HEK293 (cell line): Measurements from ENCODE around the gene SCAMP3.
"Not testable (repeated sequence)": the region's sequence is repeated elsewhere in the genome, so short reads cannot be mapped to it uniquely, and the experiment has no call there.

Experiments used
- CTCF ChIA-PET: fragments of 350-600 bp; formaldehyde crosslinking; extraction: SDS; loops from one replicate; lab custom pipeline; 2021; ENCODE audit warnings: antibody characterized with exemption; lab: Yijun Ruan, JAX
- POLR2A ChIA-PET: fragments of 300-600 bp; formaldehyde crosslinking; extraction: SDS; loops from one replicate; lab custom pipeline; 2020; ENCODE audit warnings: antibody characterized with exemption, inconsistent platforms; lab: Yijun Ruan, JAX
- H3K27ac ChIP-seq: fragments of 200-500 bp; sonication (Bioruptor generic); 2 replicates; pipeline ENCODE4 v1.5.1; 2014; ENCODE audit warnings: low read depth, low read length, control low read depth, inconsistent platforms; ENCODE audit errors: extremely low read depth
- H3K36me3 ChIP-seq, 2 experiments: fragments of 200-500 bp in 1 of 2; sonication (Bioruptor generic) in 1 of 2; 1 replicate in 1 of 2; 2 replicates in 1 of 2; pipeline ENCODE4 v1.5.1; 2014 to 2017; ENCODE audit warnings: inconsistent platforms in 2 of 2, low read length in 2 of 2; ENCODE audit not compliant: control insufficient read depth in 2 of 2, insufficient read depth in 1 of 2
- H3K4me1 ChIP-seq: fragments of 200-500 bp; sonication (Bioruptor generic); 2 replicates; pipeline ENCODE4 v1.5.1; 2014; ENCODE audit warnings: mild to moderate bottlenecking, low read length, inconsistent platforms; ENCODE audit not compliant: control insufficient read depth, insufficient read depth
- H3K4me3 ChIP-seq: 2 replicates; pipeline ENCODE4 v1.5.1; 2011; ENCODE audit warnings: low read depth, mild to moderate bottlenecking, control low read depth, low read length, moderate library complexity
- H3K9me3 ChIP-seq: fragments of 200-500 bp; sonication (Bioruptor generic); 2 replicates; pipeline ENCODE4 v1.5.1; 2014; ENCODE audit warnings: low read depth, low read length, inconsistent platforms; ENCODE audit not compliant: control insufficient read depth, insufficient read depth
- GLIS2 ChIP-seq: fragments of 450-650 bp; formaldehyde crosslinking; IDR thresholded peaks from 2 replicates; pipeline ENCODE4 v1.5.1; 2016; ENCODE audit warnings: missing biosample characterization, missing genetic modification characterization
- PRDM1 ChIP-seq: fragments of 450-650 bp; formaldehyde crosslinking; IDR thresholded peaks from 2 replicates; pipeline ENCODE4; 2016; ENCODE audit warnings: missing biosample characterization, missing genetic modification characterization
- RBAK ChIP-seq: fragments of 450-650 bp; formaldehyde crosslinking; IDR thresholded peaks from 2 replicates; pipeline ENCODE4 v1.5.1; 2016; ENCODE audit warnings: missing biosample characterization, missing genetic modification characterization
- ZBTB17 ChIP-seq: fragments of 450-650 bp; formaldehyde crosslinking; IDR thresholded peaks from 2 replicates; pipeline ENCODE4 v1.5.1; 2016; ENCODE audit warnings: missing biosample characterization, missing genetic modification characterization
- ZNF138 ChIP-seq: fragments of 450-650 bp; formaldehyde crosslinking; IDR thresholded peaks from 2 replicates; pipeline ENCODE4 v1.5.1; 2016; ENCODE audit warnings: missing biosample characterization, missing genetic modification characterization, borderline replicate concordance
- ZNF155 ChIP-seq: fragments of 450-650 bp; formaldehyde crosslinking; IDR thresholded peaks from 2 replicates; pipeline ENCODE4 v1.5.1; 2016; ENCODE audit warnings: missing biosample characterization, missing genetic modification characterization
- ZNF223 ChIP-seq: fragments of 450-650 bp; formaldehyde crosslinking; IDR thresholded peaks from 2 replicates; pipeline ENCODE4 v1.5.1; 2016; ENCODE audit warnings: missing biosample characterization, missing genetic modification characterization
- ZNF510 ChIP-seq: fragments of 450-650 bp; formaldehyde crosslinking; IDR thresholded peaks from 2 replicates; pipeline ENCODE4 v1.5.1; 2018; ENCODE audit warnings: mild to moderate bottlenecking, missing genetic modification characterization, missing biosample characterization; ENCODE audit not compliant: insufficient replicate concordance
- ZNF514 ChIP-seq: fragments of 450-650 bp; formaldehyde crosslinking; IDR thresholded peaks from 2 replicates; pipeline ENCODE4 v1.5.1; 2016; ENCODE audit warnings: missing biosample characterization, missing genetic modification characterization
- ZNF530 ChIP-seq: fragments of 450-650 bp; formaldehyde crosslinking; IDR thresholded peaks from 2 replicates; pipeline ENCODE4 v1.5.1; 2016; ENCODE audit warnings: low read depth, missing biosample characterization, missing genetic modification characterization
- ZNF544 ChIP-seq: fragments of 450-650 bp; formaldehyde crosslinking; IDR thresholded peaks from 2 replicates; pipeline ENCODE4 v1.5.0; 2017; ENCODE audit warnings: missing biosample characterization, missing genetic modification characterization
- ZNF548 ChIP-seq: fragments of 450-650 bp; formaldehyde crosslinking; IDR thresholded peaks from 2 replicates; pipeline ENCODE4 v1.5.1; 2016; ENCODE audit warnings: missing biosample characterization, missing genetic modification characterization
- ZNF776 ChIP-seq: fragments of 450-650 bp; formaldehyde crosslinking; IDR thresholded peaks from 2 replicates; pipeline ENCODE4 v1.5.0; 2017; ENCODE audit warnings: missing biosample characterization, missing genetic modification characterization, borderline replicate concordance
- ZNF791 ChIP-seq: fragments of 450-650 bp; formaldehyde crosslinking; IDR thresholded peaks from 2 replicates; pipeline ENCODE4 v1.5.1; 2016; ENCODE audit warnings: missing biosample characterization, missing genetic modification characterization
- ZNF792 ChIP-seq: fragments of 450-650 bp; formaldehyde crosslinking; IDR thresholded peaks from 2 replicates; pipeline ENCODE4 v1.5.1; 2016; ENCODE audit warnings: missing biosample characterization, missing genetic modification characterization
- TF ChIP-seq, protein P1 (sequence below): fragments of 450-650 bp; formaldehyde crosslinking; IDR thresholded peaks from 2 replicates; pipeline ENCODE4 v1.5.1; 2016; ENCODE audit warnings: missing biosample characterization, missing genetic modification characterization

The SCAMP3 gene

DNA sequence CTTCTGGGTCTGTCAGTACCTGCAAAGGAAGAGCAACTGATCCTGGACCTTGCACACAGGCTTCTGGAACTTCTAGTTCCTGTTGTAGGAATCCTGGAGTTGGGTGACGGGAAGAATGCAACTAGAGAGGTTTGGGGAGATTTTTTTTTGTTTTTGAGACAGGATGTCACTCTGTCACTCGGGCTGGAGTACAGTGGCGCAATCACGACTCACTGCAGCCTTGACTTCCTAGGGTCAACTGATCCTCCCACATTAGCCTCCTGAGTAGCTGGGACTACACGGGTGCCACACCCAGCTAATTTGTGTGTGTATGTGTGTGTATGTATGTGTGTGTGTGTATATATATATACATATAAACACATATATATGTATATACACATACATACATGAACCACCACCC is 25.7 kb downstream of the SCAMP3 start:
- POLR2A ChIA-PET, result no interaction called here

DNA sequence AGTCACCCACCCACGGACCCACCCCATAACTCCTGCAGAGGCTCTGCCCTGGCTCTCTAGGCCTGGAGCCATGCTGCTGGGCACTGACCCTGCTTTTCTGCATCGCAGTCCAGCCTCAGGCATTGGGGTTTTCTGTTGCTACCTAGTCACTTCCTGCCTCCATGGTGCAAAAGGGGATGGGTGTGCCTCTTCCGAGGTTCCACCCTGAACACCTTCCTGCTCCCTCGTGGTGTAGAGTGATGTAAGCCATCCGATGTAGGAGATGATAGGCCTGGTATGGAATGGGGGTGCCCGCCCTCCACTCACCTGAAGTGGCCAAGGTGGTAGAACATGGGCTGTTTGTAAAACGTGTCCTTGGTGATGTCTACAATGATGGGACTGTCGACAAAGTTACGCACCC is 26.8 kb downstream of the SCAMP3 start:
- CTCF ChIA-PET, POLR2A ChIA-PET: not testable (repeated sequence)
- peaks cover 0 to 40% of the 10 kb centered on the region in 2 experiments; a peak in 2 of 3 replicates for H3K36me3 ChIP-seq

More for the DNA sequence above, 25.7 kb downstream of the SCAMP3 start:
- CTCF ChIA-PET, result interaction anchor here (0.6 to 1.0 kb wide), 3 partner anchors 10 to 71 kb away, joined by 3 to 5 read pairs (median 3); partner anchors contain the start of gene HCN3
- no peak for TF ChIP-seq PRDM1 (tag by site-specific recombination)
- TF ChIP-seq GLIS2 (tag by site-specific recombination), result no peak
- TF ChIP-seq ZNF155 (tag by site-specific recombination), result no peak
- no peak for TF ChIP-seq ZBTB17 (tag by site-specific recombination)
- TF ChIP-seq ZNF776, result no peak
- no peak for TF ChIP-seq ZNF510
- no peak for TF ChIP-seq ZNF544 (tag by site-specific recombination)
- TF ChIP-seq ZNF138 (tag by site-specific recombination), result no peak
- no peak for TF ChIP-seq ZNF530 (tag by site-specific recombination)
- TF ChIP-seq ZNF223 (tag by site-specific recombination), result no peak
- TF ChIP-seq ZNF792 (tag by site-specific recombination), result no peak
- no peak for TF ChIP-seq ZNF548 (tag by site-specific recombination)
- TF ChIP-seq, protein P1, sequence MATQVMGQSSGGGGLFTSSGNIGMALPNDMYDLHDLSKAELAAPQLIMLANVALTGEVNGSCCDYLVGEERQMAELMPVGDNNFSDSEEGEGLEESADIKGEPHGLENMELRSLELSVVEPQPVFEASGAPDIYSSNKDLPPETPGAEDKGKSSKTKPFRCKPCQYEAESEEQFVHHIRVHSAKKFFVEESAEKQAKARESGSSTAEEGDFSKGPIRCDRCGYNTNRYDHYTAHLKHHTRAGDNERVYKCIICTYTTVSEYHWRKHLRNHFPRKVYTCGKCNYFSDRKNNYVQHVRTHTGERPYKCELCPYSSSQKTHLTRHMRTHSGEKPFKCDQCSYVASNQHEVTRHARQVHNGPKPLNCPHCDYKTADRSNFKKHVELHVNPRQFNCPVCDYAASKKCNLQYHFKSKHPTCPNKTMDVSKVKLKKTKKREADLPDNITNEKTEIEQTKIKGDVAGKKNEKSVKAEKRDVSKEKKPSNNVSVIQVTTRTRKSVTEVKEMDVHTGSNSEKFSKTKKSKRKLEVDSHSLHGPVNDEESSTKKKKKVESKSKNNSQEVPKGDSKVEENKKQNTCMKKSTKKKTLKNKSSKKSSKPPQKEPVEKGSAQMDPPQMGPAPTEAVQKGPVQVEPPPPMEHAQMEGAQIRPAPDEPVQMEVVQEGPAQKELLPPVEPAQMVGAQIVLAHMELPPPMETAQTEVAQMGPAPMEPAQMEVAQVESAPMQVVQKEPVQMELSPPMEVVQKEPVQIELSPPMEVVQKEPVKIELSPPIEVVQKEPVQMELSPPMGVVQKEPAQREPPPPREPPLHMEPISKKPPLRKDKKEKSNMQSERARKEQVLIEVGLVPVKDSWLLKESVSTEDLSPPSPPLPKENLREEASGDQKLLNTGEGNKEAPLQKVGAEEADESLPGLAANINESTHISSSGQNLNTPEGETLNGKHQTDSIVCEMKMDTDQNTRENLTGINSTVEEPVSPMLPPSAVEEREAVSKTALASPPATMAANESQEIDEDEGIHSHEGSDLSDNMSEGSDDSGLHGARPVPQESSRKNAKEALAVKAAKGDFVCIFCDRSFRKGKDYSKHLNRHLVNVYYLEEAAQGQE (tag by site-specific recombination), result no peak
- TF ChIP-seq RBAK (tag by site-specific recombination), result no peak
- no peak for TF ChIP-seq ZNF514 (tag by site-specific recombination)
- TF ChIP-seq ZNF791 (tag by site-specific recombination), result no peak
- Histone ChIP-seq H3K4me1 (no peaks in the 10 kb centered on the region), H3K27ac (no peak overlapping the region), H3K9me3 (no peaks in the 10 kb centered on the region), H3K4me3 (no peak overlapping the region), H3K36me3 (peaks cover 0 to 40% of the 10 kb centered on the region in 2 experiments; a peak in 2 of 3 replicates)

DNA sequence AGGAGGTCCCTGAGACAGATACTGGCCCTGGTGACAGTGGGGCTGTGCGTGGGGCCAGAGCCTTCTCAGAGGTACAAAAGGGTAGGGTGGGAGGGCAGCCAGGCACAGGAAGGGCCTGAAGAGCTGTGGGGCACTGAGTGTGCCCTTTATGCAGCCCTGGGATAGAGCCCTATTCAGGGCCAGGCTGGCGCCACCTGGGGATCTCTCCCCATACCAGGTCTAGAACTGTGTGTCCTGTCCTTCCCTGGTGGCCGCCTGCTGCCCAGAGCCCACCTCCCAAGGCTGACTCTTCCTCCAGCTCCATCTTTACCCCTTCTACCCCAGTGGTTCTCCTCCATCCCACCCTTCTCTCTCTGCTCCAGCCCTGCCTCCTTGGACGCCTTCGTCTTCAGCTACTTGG is 28.7 kb downstream of the SCAMP3 start:
- H3K4me3 ChIP-seq, H3K9me3 ChIP-seq, H3K4me1 ChIP-seq, POLR2A ChIA-PET, H3K27ac ChIP-seq, CTCF ChIA-PET: not testable (repeated sequence)
- H3K36me3 ChIP-seq, result peaks cover 0 to 28% of the 10 kb centered on the region in 2 experiments; a peak in 2 of 3 replicates

More for the DNA sequence above, 26.8 kb downstream of the SCAMP3 start:
- H3K4me3 ChIP-seq, H3K9me3 ChIP-seq, H3K4me1 ChIP-seq, H3K27ac ChIP-seq: not testable (repeated sequence)
